Activated CD4-positive, alpha-beta T cell treated with anti-CD3 and anti-CD28 coated beads for 36 hours (primary cell): ENCODE results near the gene SNAPC2. TPM values are rescaled to one million over a fixed set of nuclear protein-coding genes. Genes with fewer than 3 reads are reported as not detected.

Source experiments
- ATAC-seq: fragments of 200-7000 bp; cut with Tn5 transposase; one replicate; pipeline ENCODE4 v1.10.0; 2021; ENCODE audit warnings: mild to moderate bottlenecking, moderate library complexity
- CTCF ChIA-PET: fragments of 350-600 bp; sonication (Branson Sonifier 250); formaldehyde crosslinking; loops from one replicate; lab custom pipeline; 2021; ENCODE audit warnings: antibody characterized with exemption; lab: Charles Lee
- POLR2A ChIA-PET: fragments of 350-600 bp; sonication (Branson Sonifier 250); formaldehyde crosslinking; loops from one replicate; lab custom pipeline; 2021; ENCODE audit warnings: antibody characterized with exemption, inconsistent platforms; lab: Charles Lee
- DNase-seq: peaks from one replicate; pipeline ENCODE4 v3.0.0-alpha.2; 2020
- H3K27ac Mint-ChIP-seq: one replicate; pipeline ENCODE4 v1.8.0; 2021; ENCODE audit warnings: mixed read lengths
- H3K27me3 Mint-ChIP-seq: one replicate; pipeline ENCODE4 v1.8.0; 2021; ENCODE audit warnings: mixed read lengths
- H3K36me3 Mint-ChIP-seq: one replicate; pipeline ENCODE4 v1.8.0; 2021; ENCODE audit warnings: low read depth, mixed read lengths
- H3K4me1 Mint-ChIP-seq: one replicate; pipeline ENCODE4 v1.8.0; 2021; ENCODE audit warnings: mixed read lengths
- H3K4me3 Mint-ChIP-seq: one replicate; pipeline ENCODE4 v1.8.0; 2021; ENCODE audit warnings: mild to moderate bottlenecking, moderate library complexity, mixed read lengths
- H3K9me3 Mint-ChIP-seq: one replicate; pipeline ENCODE4 v1.8.0; 2021; ENCODE audit warnings: low read depth, mixed read lengths
- intact Hi-C, 2 experiments: fragments of 100-400 bp; cut with DNase I in 1 of 2; cut with micrococcal nuclease in 1 of 2; formaldehyde crosslinking; loops; one replicate each; pipeline versions ENCODE4 v1.14.2 to v1.15.1; 2022 to 2024; cut with DNase I, micrococcal nuclease
- total RNA-seq, 2 experiments: library from RNA; stranded (reverse); gene quantifications; one replicate each; pipeline ENCODE4 v1.2.3, GENCODE V29; 2021

Gene SNAPC2
- total RNA-seq, 2 experiments from 2014 or later, result 14.6 to 16.2 TPM

- Mint-ChIP-seq H3K27me3 (peaks cover 11% of the 10 kb centered on the region), H3K9me3 (no peaks in the 10 kb centered on the region), H3K27ac (no peak overlapping the region), H3K4me3 (no peak overlapping the region), H3K4me1 (peaks cover 10% of the 10 kb centered on the region), H3K36me3 (no peaks in the 10 kb centered on the region)
- intact Hi-C loops, result no loop called here
- DNase-seq (no peak), ATAC-seq (no peak)
- CTCF ChIA-PET, result interaction anchor here (0.6 to 0.7 kb wide), 2 partner anchors 25 to 66 kb away, joined by 3 read pairs; partner anchors contain the start of gene TIMM44
- POLR2A ChIA-PET, result no interaction called here
These were observed 42.8 kb upstream of the SNAPC2 start for GRCh38 chr19:7877249-7877836.

GRCh38 chr19:7879111-7879807 is 40.9 kb upstream of the SNAPC2 start:
- H3K4me3 Mint-ChIP-seq, result no peak overlapping the region
- H3K9me3 Mint-ChIP-seq, result no peaks in the 10 kb centered on the region
- H3K4me1 Mint-ChIP-seq, result peaks cover 3% of the 10 kb centered on the region
- ATAC-seq (peak; percentile 57), DNase-seq (peak; percentile 44)
- intact Hi-C loops, result no loop called here
- no peak overlapping the region for H3K27ac Mint-ChIP-seq
- POLR2A ChIA-PET, result no interaction called here
- CTCF ChIA-PET, result interaction anchor here (1.2 kb wide), 1 partner anchor 17 kb away, joined by 4 read pairs; no protein-coding TSS in a partner anchor
- peaks cover 3% of the 10 kb centered on the region for H3K27me3 Mint-ChIP-seq
- no peaks in the 10 kb centered on the region for H3K36me3 Mint-ChIP-seq

- H3K27ac Mint-ChIP-seq, result no peak overlapping the region
- ChIA-PET CTCF (interaction anchor here (1.2 kb wide), 1 partner anchor 17 kb away, joined by 4 read pairs; no protein-coding TSS in a partner anchor), POLR2A (no interaction called here)
- no peaks in the 10 kb centered on the region for H3K36me3 Mint-ChIP-seq
- intact Hi-C loops, result no loop called here
- ATAC-seq, result peak; percentile 61
- no peak overlapping the region for H3K4me3 Mint-ChIP-seq
- DNase-seq, result peak; percentile 40
- no peaks in the 10 kb centered on the region for H3K4me1 Mint-ChIP-seq
- no peaks in the 10 kb centered on the region for H3K9me3 Mint-ChIP-seq
- H3K27me3 Mint-ChIP-seq, result peaks cover under 1% of the 10 kb centered on the region
These were observed 40.3 kb upstream of the SNAPC2 start for GRCh38 chr19:7879836-7880235.

- Mint-ChIP-seq H3K27me3 (no peaks in the 10 kb centered on the region), H3K4me3 (no peak overlapping the region), H3K27ac (no peak overlapping the region), H3K4me1 (no peaks in the 10 kb centered on the region), H3K9me3 (no peaks in the 10 kb centered on the region), H3K36me3 (no peaks in the 10 kb centered on the region)
- no peak for ATAC-seq
- intact Hi-C loops, result no loop called here
- ChIA-PET POLR2A (no interaction called here), CTCF (interaction anchor here (1.0 kb wide), 1 partner anchor 13 kb away, joined by 4 read pairs; no protein-coding TSS in a partner anchor)
- DNase-seq, result no peak
These were observed 38.2 kb upstream of the SNAPC2 start for GRCh38 chr19:7881910-7882309.

GRCh38 chr19:7883105-7883504 is 37.0 kb upstream of the SNAPC2 start:
- DNase-seq (no peak), ATAC-seq (no peak)
- Mint-ChIP-seq H3K4me3 (no peak overlapping the region), H3K9me3 (no peaks in the 10 kb centered on the region), H3K27me3 (no peaks in the 10 kb centered on the region), H3K36me3 (no peaks in the 10 kb centered on the region), H3K4me1 (no peaks in the 10 kb centered on the region), H3K27ac (no peak overlapping the region)
- intact Hi-C loops, result no loop called here
- ChIA-PET POLR2A (no interaction called here), CTCF (interaction anchor here (0.6 to 0.9 kb wide), 3 partner anchors 29 to 79 kb away, joined by 3 to 4 read pairs (median 3); no protein-coding TSS in a partner anchor)

- DNase-seq (no peak), ATAC-seq (no peak)
- H3K4me1 Mint-ChIP-seq, result no peaks in the 10 kb centered on the region
- H3K27ac Mint-ChIP-seq, result no peak overlapping the region
- no peak overlapping the region for H3K4me3 Mint-ChIP-seq
- H3K27me3 Mint-ChIP-seq, result peaks cover 3% of the 10 kb centered on the region
- H3K9me3 Mint-ChIP-seq, result no peaks in the 10 kb centered on the region
- intact Hi-C loops, result no loop called here
- ChIA-PET CTCF (interaction anchor here (0.6 to 0.9 kb wide), 2 partner anchors 30 to 79 kb away, joined by 3 read pairs; no protein-coding TSS in a partner anchor), POLR2A (no interaction called here)
- no peaks in the 10 kb centered on the region for H3K36me3 Mint-ChIP-seq
These were observed 36.2 kb upstream of the SNAPC2 start for GRCh38 chr19:7883796-7884570.

- Mint-ChIP-seq H3K27ac (no peak overlapping the region), H3K4me3 (no peak overlapping the region), H3K36me3 (no peaks in the 10 kb centered on the region), H3K9me3 (no peaks in the 10 kb centered on the region), H3K27me3 (peaks cover 4% of the 10 kb centered on the region), H3K4me1 (no peaks in the 10 kb centered on the region)
- DNase-seq, result no peak
- POLR2A ChIA-PET, result no interaction called here
- intact Hi-C loops, result no loop called here
- CTCF ChIA-PET, result interaction anchor here (1.2 to 1.5 kb wide), 2 partner anchors 10 to 13 kb away, joined by 3 to 4 read pairs; no protein-coding TSS in a partner anchor
- ATAC-seq, result no peak
These were observed 34.3 kb upstream of the SNAPC2 start for GRCh38 chr19:7885818-7886217.

- Mint-ChIP-seq H3K4me3 (no peak overlapping the region), H3K4me1 (no peaks in the 10 kb centered on the region), H3K27me3 (peaks cover 6% of the 10 kb centered on the region), H3K27ac (no peak overlapping the region), H3K36me3 (no peaks in the 10 kb centered on the region), H3K9me3 (no peaks in the 10 kb centered on the region)
- POLR2A ChIA-PET, result interaction anchor here (0.6 kb wide), 1 partner anchor 172 kb away, joined by 3 read pairs; no protein-coding TSS in a partner anchor
- no peak for ATAC-seq
- CTCF ChIA-PET, result interaction anchor here (0.6 kb wide), 1 partner anchor 21 kb away, joined by 4 read pairs; no protein-coding TSS in a partner anchor
- intact Hi-C loops, result loop anchor here in 1 of 2 experiments (2.0 kb wide), 1 partner anchor 15 kb away; no protein-coding TSS in a partner anchor
- no peak for DNase-seq
These were observed 32.6 kb upstream of the SNAPC2 start for GRCh38 chr19:7887408-7888144.

GRCh38 chr19:7888145-7888825 is 31.9 kb upstream of the SNAPC2 start, which contains the start of gene LRRC8E:
LRRC8E (plus strand) TSS chr19:7888510; CDS start chr19:7895604, 7,094 bp downstream.
- intact Hi-C loops, result loop anchor here in 1 of 2 experiments (2.0 kb wide), 1 partner anchor 15 kb away; no protein-coding TSS in a partner anchor
- CTCF ChIA-PET, result no interaction called here

GRCh38 chr19:7888826-7889217 is 31.3 kb upstream of the SNAPC2 start:
- peaks cover 6% of the 10 kb centered on the region for H3K27me3 Mint-ChIP-seq
- intact Hi-C loops, result loop anchor here in 1 of 2 experiments (2.0 kb wide), 1 partner anchor 16 kb away; no protein-coding TSS in a partner anchor
- DNase-seq (no peak), ATAC-seq (no peak)
- no peaks in the 10 kb centered on the region for H3K36me3 Mint-ChIP-seq
- ChIA-PET CTCF (interaction anchor here (0.7 kb wide), 1 partner anchor 55 kb away, joined by 3 read pairs; the partner anchor contains the start of gene TIMM44), POLR2A (no interaction called here)
- no peak overlapping the region for H3K4me3 Mint-ChIP-seq
- H3K27ac Mint-ChIP-seq, result no peak overlapping the region
- no peaks in the 10 kb centered on the region for H3K9me3 Mint-ChIP-seq
- H3K4me1 Mint-ChIP-seq, result no peaks in the 10 kb centered on the region

More at GRCh38 chr19:7888145-7888825, 31.9 kb upstream of the SNAPC2 start, which contains the start of gene LRRC8E:
- POLR2A ChIA-PET, result no interaction called here
- H3K36me3 Mint-ChIP-seq, result no peaks in the 10 kb centered on the region
- no peaks in the 10 kb centered on the region for H3K4me1 Mint-ChIP-seq
- DNase-seq (peak; percentile 71), ATAC-seq (peak; percentile 94)
- no peak within 1 kb of the TSS for H3K27ac Mint-ChIP-seq
- no peak within 1 kb of the TSS for H3K4me3 Mint-ChIP-seq
- peaks cover 6% of the 10 kb centered on the region for H3K27me3 Mint-ChIP-seq
- no peaks in the 10 kb centered on the region for H3K9me3 Mint-ChIP-seq
